Neutrophil (primary cell): ENCODE measurements around the gene PON3.

ENCODE experiments used
- H3K27ac ChIP-seq: fragments of 200-600 bp; sonication (generic); 2 replicates; pipeline ENCODE4 v1.5.1; 2016; ENCODE audit warnings: mild to moderate bottlenecking, moderate library complexity
- H3K27me3 ChIP-seq: fragments of 200-600 bp; sonication (generic); 2 replicates; pipeline ENCODE4 v1.6.0; 2016; ENCODE audit warnings: mild to moderate bottlenecking
- H3K36me3 ChIP-seq: fragments of 200-600 bp; sonication (generic); 2 replicates; pipeline ENCODE4 v1.5.1; 2017
- H3K4me1 ChIP-seq, 2 experiments: fragments of 200-600 bp in 1 of 2; sonication (generic) in 1 of 2; 1 replicate in 1 of 2; 2 replicates in 1 of 2; pipeline versions ENCODE4 v1.5.1 to v1.6.1; 2013 to 2016; ENCODE audit warnings: low read depth in 1 of 2, low read length in 1 of 2, mild to moderate bottlenecking in 1 of 2, moderate library complexity in 1 of 2; ENCODE audit not compliant: control insufficient read depth in 1 of 2, insufficient read depth in 1 of 2
- H3K4me3 ChIP-seq, 2 experiments: fragments of 200-600 bp in 1 of 2; sonication (generic) in 1 of 2; 1 replicate in 1 of 2; 2 replicates in 1 of 2; pipeline ENCODE4 v1.5.1; 2013 to 2016; ENCODE audit warnings: low read depth in 1 of 2, low read length in 1 of 2, mild to moderate bottlenecking in 1 of 2, moderate library complexity in 1 of 2
- H3K9me3 ChIP-seq: fragments of 200-600 bp; sonication (generic); 2 replicates; pipeline ENCODE4 v1.5.1; 2016
- TF ChIP-seq, protein P1 (sequence below): fragments of 200-600 bp; sonication (generic); IDR thresholded peaks from 2 replicates; pipeline ENCODE4 v1.5.1; 2016; ENCODE audit warnings: antibody characterized with exemption

The PON3 gene

DNA sequence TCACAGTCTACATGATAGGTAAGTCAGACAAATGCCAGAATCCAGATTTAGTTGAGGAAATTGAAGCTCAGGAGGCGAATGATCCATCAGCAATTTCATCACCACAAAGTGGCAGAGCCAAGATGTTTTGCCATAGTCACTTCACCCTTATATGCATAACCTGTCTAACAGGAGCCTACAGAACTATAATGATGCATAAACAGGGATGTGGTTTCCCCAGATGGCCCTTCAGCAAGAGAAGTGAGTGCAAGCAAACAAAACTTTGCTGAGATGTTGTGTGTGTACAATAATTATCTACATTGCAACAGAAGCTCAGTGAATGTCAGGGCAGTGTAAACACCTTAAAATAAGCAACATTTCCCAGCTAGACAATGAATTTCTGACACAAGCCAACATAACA is 28.6 kb downstream of the PON3 start:
- H3K4me1 ChIP-seq, result no peaks in the 10 kb centered on the region
- no peaks in the 10 kb centered on the region for H3K36me3 ChIP-seq
- H3K27ac ChIP-seq, result no peak overlapping the region
- TF ChIP-seq, protein P1, sequence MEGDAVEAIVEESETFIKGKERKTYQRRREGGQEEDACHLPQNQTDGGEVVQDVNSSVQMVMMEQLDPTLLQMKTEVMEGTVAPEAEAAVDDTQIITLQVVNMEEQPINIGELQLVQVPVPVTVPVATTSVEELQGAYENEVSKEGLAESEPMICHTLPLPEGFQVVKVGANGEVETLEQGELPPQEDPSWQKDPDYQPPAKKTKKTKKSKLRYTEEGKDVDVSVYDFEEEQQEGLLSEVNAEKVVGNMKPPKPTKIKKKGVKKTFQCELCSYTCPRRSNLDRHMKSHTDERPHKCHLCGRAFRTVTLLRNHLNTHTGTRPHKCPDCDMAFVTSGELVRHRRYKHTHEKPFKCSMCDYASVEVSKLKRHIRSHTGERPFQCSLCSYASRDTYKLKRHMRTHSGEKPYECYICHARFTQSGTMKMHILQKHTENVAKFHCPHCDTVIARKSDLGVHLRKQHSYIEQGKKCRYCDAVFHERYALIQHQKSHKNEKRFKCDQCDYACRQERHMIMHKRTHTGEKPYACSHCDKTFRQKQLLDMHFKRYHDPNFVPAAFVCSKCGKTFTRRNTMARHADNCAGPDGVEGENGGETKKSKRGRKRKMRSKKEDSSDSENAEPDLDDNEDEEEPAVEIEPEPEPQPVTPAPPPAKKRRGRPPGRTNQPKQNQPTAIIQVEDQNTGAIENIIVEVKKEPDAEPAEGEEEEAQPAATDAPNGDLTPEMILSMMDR, result no peak
- no peak overlapping the region for H3K4me3 ChIP-seq
- no peaks in the 10 kb centered on the region for H3K9me3 ChIP-seq
- H3K27me3 ChIP-seq, result no peaks in the 10 kb centered on the region

DNA sequence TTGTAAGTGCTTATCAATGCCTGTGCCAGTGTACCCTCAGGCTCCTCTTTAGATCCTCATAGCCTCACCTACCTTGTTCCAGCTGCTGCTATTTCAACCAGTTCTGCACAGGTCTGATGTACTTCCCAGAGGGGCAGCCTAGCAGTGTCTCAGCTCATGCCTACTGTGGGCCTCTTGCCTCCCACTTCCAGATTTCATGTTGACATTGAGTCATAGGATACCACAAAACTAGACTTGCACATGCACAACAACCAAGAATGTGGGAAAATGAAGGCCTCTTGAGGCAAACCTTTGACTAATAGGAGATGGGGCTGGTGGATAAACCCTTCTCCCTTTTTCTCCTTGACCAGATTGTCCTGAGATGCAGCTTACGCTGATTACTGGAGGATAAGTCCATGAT is 31.0 kb downstream of the PON3 start:
- no peaks in the 10 kb centered on the region for H3K9me3 ChIP-seq
- H3K4me1 ChIP-seq, result no peaks in the 10 kb centered on the region
- TF ChIP-seq, protein P1, result no peak
- H3K36me3 ChIP-seq, result no peaks in the 10 kb centered on the region
- H3K27ac ChIP-seq, result no peak overlapping the region
- H3K27me3 ChIP-seq, result no peaks in the 10 kb centered on the region
- no peak overlapping the region for H3K4me3 ChIP-seq

DNA sequence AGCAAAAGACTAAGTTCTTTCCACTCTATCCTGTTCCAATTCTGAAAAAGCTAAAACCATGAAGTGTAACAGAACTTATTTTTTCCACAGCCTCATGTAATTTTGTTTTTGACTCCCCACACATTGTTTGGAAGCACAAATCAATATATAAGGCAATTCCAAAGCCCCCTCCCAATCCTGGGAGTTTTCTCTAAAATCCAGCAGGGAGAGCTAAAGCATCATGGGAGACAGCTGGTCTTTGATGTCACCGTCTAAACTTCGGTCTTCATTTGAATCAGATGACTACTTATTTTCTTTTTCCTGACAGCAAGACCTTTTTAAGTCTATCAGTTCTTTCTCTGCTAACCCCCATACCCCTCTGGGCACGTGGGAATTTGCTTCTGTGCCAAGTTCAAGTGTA is 38.6 kb downstream of the PON3 start:
- Histone ChIP-seq H3K27me3 (no peaks in the 10 kb centered on the region), H3K36me3 (no peaks in the 10 kb centered on the region), H3K27ac (no peak overlapping the region), H3K9me3 (no peaks in the 10 kb centered on the region), H3K4me3 (no peak overlapping the region), H3K4me1 (no peaks in the 10 kb centered on the region)
- TF ChIP-seq, protein P1, result no peak

DNA sequence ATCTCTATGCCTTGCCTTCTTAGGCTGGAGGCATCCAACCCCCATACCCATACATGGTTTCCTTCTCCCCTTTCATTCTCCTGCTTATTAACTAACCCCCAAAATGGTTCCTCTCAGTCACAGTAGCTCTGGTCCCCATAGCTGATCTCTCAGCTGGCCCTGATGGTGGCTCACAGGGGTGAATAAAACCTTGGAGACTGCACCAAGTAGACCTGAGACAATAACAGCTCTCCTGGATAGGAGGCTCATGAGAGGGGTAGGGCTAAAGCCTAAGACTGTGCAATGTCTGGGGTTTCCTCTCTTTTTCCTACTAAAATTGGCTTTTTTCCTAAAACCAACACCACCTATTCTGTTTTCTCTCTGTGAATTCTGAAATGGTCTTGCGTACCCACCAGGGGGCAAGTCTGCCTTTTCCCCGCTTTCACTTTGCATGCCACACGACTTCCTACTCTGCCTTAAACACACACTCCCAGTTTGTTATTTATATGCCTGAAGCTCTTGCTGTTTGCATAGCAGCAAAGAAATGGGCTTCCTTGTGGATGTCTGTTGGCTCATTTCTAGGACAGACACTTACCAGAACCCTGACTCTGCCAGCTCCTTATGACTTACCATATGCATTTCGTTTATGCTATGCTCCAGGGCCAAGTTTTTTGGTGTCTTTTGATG is 53.4 kb downstream of the PON3 start:
- H3K27ac ChIP-seq, result no peak overlapping the region
- no peaks in the 10 kb centered on the region for H3K9me3 ChIP-seq
- no peaks in the 10 kb centered on the region for H3K36me3 ChIP-seq
- no peak overlapping the region for H3K4me3 ChIP-seq
- TF ChIP-seq, protein P1, result no peak
- H3K27me3 ChIP-seq, result no peaks in the 10 kb centered on the region
- no peaks in the 10 kb centered on the region for H3K4me1 ChIP-seq

DNA sequence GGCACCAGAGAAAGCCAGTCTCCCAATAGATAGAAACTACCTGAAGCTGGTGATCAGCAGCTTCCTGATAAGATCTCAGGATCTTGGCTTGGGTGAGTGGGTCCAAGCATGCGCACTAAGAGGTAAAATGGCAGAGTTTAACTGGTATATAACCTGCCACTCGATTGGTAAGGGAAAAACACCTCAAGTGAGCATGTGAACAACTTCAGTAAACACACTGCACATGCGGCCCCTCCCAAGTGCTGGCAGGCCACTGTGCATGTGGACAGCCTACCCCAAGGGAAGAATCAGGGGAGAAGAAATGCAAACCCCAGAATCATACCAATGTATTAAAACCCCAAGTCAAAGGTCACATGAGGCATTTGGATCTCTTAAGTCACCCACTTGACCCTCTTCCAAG is 54.1 kb downstream of the PON3 start:
- TF ChIP-seq, protein P1, result no peak
- H3K4me3 ChIP-seq, result no peak overlapping the region
- no peak overlapping the region for H3K27ac ChIP-seq
- no peaks in the 10 kb centered on the region for H3K9me3 ChIP-seq
- H3K27me3 ChIP-seq, result no peaks in the 10 kb centered on the region
- H3K4me1 ChIP-seq, result no peaks in the 10 kb centered on the region
- no peaks in the 10 kb centered on the region for H3K36me3 ChIP-seq

DNA sequence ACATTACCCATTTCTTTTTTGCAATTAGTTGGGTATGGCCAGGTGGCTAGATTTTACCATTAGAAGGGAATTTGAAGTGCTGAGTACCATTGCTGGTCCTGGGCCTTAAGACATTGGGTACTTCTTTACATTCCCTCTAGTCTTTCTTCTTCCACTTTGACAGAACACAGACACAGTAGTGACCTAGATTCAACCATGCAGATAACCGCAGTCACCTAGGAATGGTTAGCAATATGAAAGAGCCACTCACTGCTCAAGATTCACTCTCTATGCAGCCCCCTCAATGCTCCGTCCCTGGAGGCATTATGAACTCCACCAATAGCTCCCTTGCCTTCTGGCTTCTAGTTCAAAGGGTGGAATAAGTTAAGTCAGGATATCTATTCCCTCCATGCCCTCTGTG is 55.7 kb downstream of the PON3 start:
- H3K4me1 ChIP-seq, result no peaks in the 10 kb centered on the region
- H3K27ac ChIP-seq, result no peak overlapping the region
- no peaks in the 10 kb centered on the region for H3K27me3 ChIP-seq
- H3K36me3 ChIP-seq, result no peaks in the 10 kb centered on the region
- no peaks in the 10 kb centered on the region for H3K9me3 ChIP-seq
- TF ChIP-seq, protein P1, result no peak
- H3K4me3 ChIP-seq, result no peak overlapping the region
